CD4-positive, alpha-beta T cell (primary cell): ENCODE measurements around the gene SLC23A2. TPM values are rescaled to one million over a fixed set of nuclear protein-coding genes. Genes with fewer than 3 reads are reported as not detected.

ENCODE experiments used
- ATAC-seq: fragments of 200-7000 bp; cut with Tn5 transposase; one replicate; pipeline ENCODE4 v1.10.0; 2022; ENCODE audit warnings: mild to moderate bottlenecking; ENCODE audit not compliant: poor library complexity
- CTCF ChIA-PET: fragments of 350-600 bp; sonication (Branson Sonifier 250); formaldehyde crosslinking; loops from one replicate; lab custom pipeline; 2021; ENCODE audit warnings: antibody characterized with exemption, inconsistent platforms; lab: Charles Lee
- POLR2A ChIA-PET: fragments of 350-600 bp; sonication (Branson Sonifier 250); formaldehyde crosslinking; loops from one replicate; lab custom pipeline; 2021; ENCODE audit warnings: antibody characterized with exemption, inconsistent platforms; lab: Charles Lee
- DNase-seq, 14 experiments: peaks; one replicate each; pipeline ENCODE4 v3.0.0-alpha.2; 2013 to 2020; ENCODE audit warnings: mixed read lengths in 2 of 14
- H3K27ac ChIP-seq, 2 donors: one replicate each; pipeline versions ENCODE4 v1.5.1 to v1.7.0; 2013; ENCODE audit warnings: low read length in 2 of 2, low read depth in 1 of 2, mild to moderate bottlenecking in 1 of 2
- H3K27me3 ChIP-seq, 2 experiments: 1 replicate in 1 of 2; 2 replicates in 1 of 2; pipeline versions ENCODE4 v1.6.1 to v1.7.0; 2013; ENCODE audit warnings: low read length in 2 of 2, control low read depth in 1 of 2, mild to moderate bottlenecking in 1 of 2, moderate library complexity in 1 of 2; ENCODE audit not compliant: insufficient read depth in 2 of 2, control insufficient read depth in 1 of 2
- H3K36me3 ChIP-seq: one replicate; pipeline ENCODE4 v1.6.1; 2013; ENCODE audit warnings: low read length, control low read depth; ENCODE audit not compliant: insufficient read depth
- H3K4me1 ChIP-seq: one replicate; pipeline ENCODE4 v1.6.1; 2013; ENCODE audit warnings: low read length, control low read depth; ENCODE audit not compliant: insufficient read depth
- H3K4me3 ChIP-seq: one replicate; pipeline ENCODE4 v1.5.1; 2013; ENCODE audit warnings: mild to moderate bottlenecking, low read length, moderate library complexity
- H3K9me3 ChIP-seq, 2 experiments: 1 replicate in 1 of 2; 2 replicates in 1 of 2; pipeline versions ENCODE4 v1.6.1 to v1.7.0; 2013; ENCODE audit warnings: low read length in 2 of 2, mild to moderate bottlenecking in 2 of 2, control low read depth in 1 of 2, moderate library complexity in 1 of 2; ENCODE audit not compliant: control insufficient read depth in 1 of 2, insufficient read depth in 1 of 2
- H3K27ac Mint-ChIP-seq: one replicate; pipeline ENCODE4 v1.8.0; 2020; ENCODE audit warnings: mixed read lengths
- H3K27me3 Mint-ChIP-seq: one replicate; pipeline ENCODE4 v1.8.0; 2021; ENCODE audit warnings: mixed read lengths
- H3K36me3 Mint-ChIP-seq: one replicate; pipeline ENCODE4 v1.8.0; 2021; ENCODE audit warnings: low read depth, mixed read lengths
- H3K4me1 Mint-ChIP-seq: one replicate; pipeline ENCODE4 v1.8.0; 2021; ENCODE audit warnings: low read depth, mixed read lengths
- H3K4me3 Mint-ChIP-seq: one replicate; pipeline ENCODE4 v1.8.0; 2020; ENCODE audit warnings: mild to moderate bottlenecking, mixed read lengths
- H3K9me3 Mint-ChIP-seq: one replicate; pipeline ENCODE4 v1.8.0; 2020; ENCODE audit warnings: mixed read lengths
- CTCF ChIP-seq: fragments of 200-600 bp; IDR thresholded peaks from one replicate; pipeline ENCODE4 v1.8.0; 2022; ENCODE audit warnings: antibody characterized with exemption, mild to moderate bottlenecking
- intact Hi-C, 2 experiments: fragments of 100-400 bp; cut with DNase I in 1 of 2; cut with micrococcal nuclease in 1 of 2; formaldehyde crosslinking; loops; one replicate each; pipeline versions ENCODE4 v1.15.1 to v1.9.0; 2023 to 2025; cut with DNase I, micrococcal nuclease
- total RNA-seq, 174 experiments: library from RNA in 2 of 174; stranded (reverse) in 2 of 174; gene quantifications; one replicate each; pipeline ENCODE4 v1.2.3 and lab custom pipeline; 2021 to 2026

The SLC23A2 gene
- total RNA-seq, 2 experiments from 2014 or later, result 22.8 to 23.0 TPM

- no peak for TF ChIP-seq CTCF
- Histone ChIP-seq H3K9me3 (no peaks in the 10 kb centered on the region), H3K36me3 (peaks cover 52% of the 10 kb centered on the region), H3K4me3 (no peak overlapping the region), H3K27ac (no peak overlapping the region), H3K4me1 (no peaks in the 10 kb centered on the region), H3K27me3 (no peaks in the 10 kb centered on the region)
- DNase-seq (no peak), ATAC-seq (no peak)
- Mint-ChIP-seq H3K9me3 (no peaks in the 10 kb centered on the region), H3K4me1 (no peaks in the 10 kb centered on the region), H3K4me3 (no peak overlapping the region), H3K27me3 (no peaks in the 10 kb centered on the region), H3K27ac (peak overlapping the region; percentile 3), H3K36me3 (peaks cover 98% of the 10 kb centered on the region)
- ChIA-PET POLR2A (no interaction called here), CTCF (no interaction called here)
- intact Hi-C loops, result no loop called here
Observed at GRCh38 chr20:4858000-4858399, 143.3 kb downstream of the SLC23A2 start.

- ATAC-seq (no peak), DNase-seq (no peak)
- Histone ChIP-seq H3K4me3 (no peak overlapping the region), H3K27ac (no peak overlapping the region), H3K27me3 (no peaks in the 10 kb centered on the region), H3K9me3 (no peaks in the 10 kb centered on the region), H3K36me3 (peaks cover 35% of the 10 kb centered on the region), H3K4me1 (no peaks in the 10 kb centered on the region)
- TF ChIP-seq CTCF, result no peak
- Mint-ChIP-seq H3K27me3 (no peaks in the 10 kb centered on the region), H3K36me3 (peaks cover 86% of the 10 kb centered on the region), H3K4me1 (peaks cover 4% of the 10 kb centered on the region), H3K27ac (no peak overlapping the region), H3K9me3 (no peaks in the 10 kb centered on the region), H3K4me3 (no peak overlapping the region)
- ChIA-PET POLR2A (no interaction called here), CTCF (interaction anchor here (0.7 kb wide), 1 partner anchor 434 kb away, joined by 4 read pairs; no protein-coding TSS in a partner anchor)
- intact Hi-C loops, result no loop called here
Observed at GRCh38 chr20:4856022-4856755, 145.1 kb downstream of the SLC23A2 start.

GRCh38 chr20:4855555-4855954 lies 145.8 kb downstream of the SLC23A2 start:
- POLR2A ChIA-PET, result no interaction called here

More at GRCh38 chr20:4855555-4855954, 145.8 kb downstream of the SLC23A2 start:
- Mint-ChIP-seq H3K27ac (no peak overlapping the region), H3K4me1 (peaks cover 4% of the 10 kb centered on the region), H3K27me3 (no peaks in the 10 kb centered on the region), H3K9me3 (no peaks in the 10 kb centered on the region), H3K4me3 (no peak overlapping the region), H3K36me3 (peaks cover 80% of the 10 kb centered on the region)
- ATAC-seq (no peak), DNase-seq (no peak)
- CTCF ChIA-PET, result interaction anchor here (0.7 kb wide), 1 partner anchor 434 kb away, joined by 4 read pairs; no protein-coding TSS in a partner anchor
- Histone ChIP-seq H3K36me3 (peaks cover 33% of the 10 kb centered on the region), H3K27me3 (no peaks in the 10 kb centered on the region), H3K4me3 (no peak overlapping the region), H3K27ac (no peak overlapping the region), H3K4me1 (no peaks in the 10 kb centered on the region), H3K9me3 (no peaks in the 10 kb centered on the region)
- TF ChIP-seq CTCF, result no peak
- intact Hi-C loops, result no loop called here
